Adrenal gland (tissue), 5 donors: Measurements from ENCODE around the gene OSBPL6.

Experiments used
- POLR2A ChIP-seq, 2 donors: fragments of 450-650 bp; IDR thresholded peaks; one replicate each; pipeline ENCODE4 v1.6.1; 2017; ENCODE audit warnings: antibody characterized with exemption in 2 of 2, mild to moderate bottlenecking in 2 of 2, moderate library complexity in 1 of 2
- TF ChIP-seq, protein P1 (sequence below), 6 experiments: fragments of 450-650 bp in 4 of 6; fragments of 200-600 bp in 2 of 6; sonication (generic) in 1 of 6; IDR thresholded peaks; 1 replicate in 5 of 6; 2 replicates in 1 of 6; pipeline versions ENCODE4 v1.5.1 to v1.8.0; 2016 to 2021; ENCODE audit warnings: antibody characterized with exemption in 6 of 6, mild to moderate bottlenecking in 2 of 6, moderate library complexity in 1 of 6
- donor health status: DM: no; HTN: no; CAD: no.

DNA sequence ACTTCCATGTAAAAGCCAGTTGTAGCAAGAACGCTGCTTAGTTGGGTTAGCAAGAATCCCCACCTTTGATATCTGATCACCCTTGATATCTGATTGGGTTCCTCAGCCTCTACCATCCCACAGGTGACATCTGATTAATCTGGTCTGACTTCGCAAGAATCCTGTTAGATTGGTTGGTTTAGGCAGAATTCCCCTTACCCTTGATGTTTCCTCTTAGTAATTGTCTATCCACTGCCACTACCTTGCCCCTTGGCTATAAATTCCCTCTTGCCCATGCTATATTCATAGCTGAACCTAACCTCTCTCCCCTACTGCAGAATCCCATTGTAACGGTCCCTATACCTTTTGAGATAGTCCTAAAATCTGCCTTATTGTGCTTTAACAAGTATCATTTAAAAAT lies 223.6 kb downstream of the OSBPL6 start:
- TF ChIP-seq, protein P1, sequence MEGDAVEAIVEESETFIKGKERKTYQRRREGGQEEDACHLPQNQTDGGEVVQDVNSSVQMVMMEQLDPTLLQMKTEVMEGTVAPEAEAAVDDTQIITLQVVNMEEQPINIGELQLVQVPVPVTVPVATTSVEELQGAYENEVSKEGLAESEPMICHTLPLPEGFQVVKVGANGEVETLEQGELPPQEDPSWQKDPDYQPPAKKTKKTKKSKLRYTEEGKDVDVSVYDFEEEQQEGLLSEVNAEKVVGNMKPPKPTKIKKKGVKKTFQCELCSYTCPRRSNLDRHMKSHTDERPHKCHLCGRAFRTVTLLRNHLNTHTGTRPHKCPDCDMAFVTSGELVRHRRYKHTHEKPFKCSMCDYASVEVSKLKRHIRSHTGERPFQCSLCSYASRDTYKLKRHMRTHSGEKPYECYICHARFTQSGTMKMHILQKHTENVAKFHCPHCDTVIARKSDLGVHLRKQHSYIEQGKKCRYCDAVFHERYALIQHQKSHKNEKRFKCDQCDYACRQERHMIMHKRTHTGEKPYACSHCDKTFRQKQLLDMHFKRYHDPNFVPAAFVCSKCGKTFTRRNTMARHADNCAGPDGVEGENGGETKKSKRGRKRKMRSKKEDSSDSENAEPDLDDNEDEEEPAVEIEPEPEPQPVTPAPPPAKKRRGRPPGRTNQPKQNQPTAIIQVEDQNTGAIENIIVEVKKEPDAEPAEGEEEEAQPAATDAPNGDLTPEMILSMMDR (IDR thresholded peaks at IDR 0.05) = no peak
- TF ChIP-seq POLR2A (IDR thresholded peaks at IDR 0.05) = no peak
